K562 (cell line): ENCODE measurements around the gene TMEM217. TPM values are rescaled to one million over a fixed set of nuclear protein-coding genes. Genes with fewer than 3 reads are reported as not detected.

Experiments
- ARID1B ChIP-seq: fragments of 450-650 bp; IDR thresholded peaks from 2 replicates; pipeline ENCODE4 v1.6.1; 2016; ENCODE audit warnings: antibody characterized with exemption, mild to moderate bottlenecking, inconsistent platforms
- GABPA ChIP-seq: fragments of 200-800 bp; sonication (Bioruptor generic); conservative IDR thresholded peaks from 2 replicates; pipeline ENCODE4 v1.6.1; 2016; ENCODE audit warnings: low read depth, missing genetic modification characterization, missing compliant biosample characterization
- MYC ChIP-seq, 2 experiments: fragments of 250-450 bp in 1 of 2; sonication (Bioruptor Pico) in 1 of 2; IDR thresholded peaks; 2 replicates each; pipeline versions ENCODE4 v1.5.1 to v1.6.1; 2012 to 2021; ENCODE audit warnings: low read depth in 2 of 2, borderline replicate concordance in 1 of 2, improper control_type of control experiment in 1 of 2, low read length in 1 of 2, mild to moderate bottlenecking in 1 of 2, moderate library complexity in 1 of 2
- U2AF2 ChIP-seq: fragments of 200-400 bp; formaldehyde crosslinking; optimal IDR thresholded peaks from 2 replicates; pipeline ENCODE3; 2017; ENCODE audit warnings: low read depth, mild to moderate bottlenecking, low read length
- XRCC4 ChIP-seq: IDR thresholded peaks from one replicate; pipeline ENCODE4 v1.6.1; 2011; ENCODE audit not compliant: insufficient read depth, insufficient read length; ENCODE audit errors: extremely low read depth
- ZC3H4 ChIP-seq: sonication (generic); formaldehyde crosslinking; IDR thresholded peaks from 2 replicates; pipeline ENCODE4 v1.9.0; 2021; ENCODE audit warnings: missing genetic modification reagents, borderline replicate concordance
- ZNF282 ChIP-seq: sonication (generic); formaldehyde crosslinking; IDR thresholded peaks from 2 replicates; pipeline ENCODE4 v1.8.1; 2023; ENCODE audit warnings: missing genetic modification reagents
- polyA plus RNA-seq, 8 experiments: library from polyadenylated mRNA; depleted of rRNA in 4 of 8; stranded (reverse) in 5 of 8; unstranded in 3 of 8; fragments of >200 nt; fragmentation: Nextera tagmentation in 2 of 8; fragmentation: Illumina TruSeq in 1 of 8; extraction: Ambion mirVana in 2 of 8; extraction: Trizol in 1 of 8; gene quantifications; 2 replicates each; pipeline versions ENCODE4 v1.2.1 to v1.2.3, GENCODE V29; 2011 to 2014; ENCODE audit warnings: inconsistent platforms in 1 of 8, missing spikeins in 1 of 8
- total RNA-seq, 7 experiments: library from RNA; depleted of rRNA in 6 of 7; stranded (reverse); fragments of >200 nt in 6 of 7; fragmentation: Illumina TruSeq in 2 of 7; extraction: Trizol in 2 of 7; gene quantifications; 2 replicates each; pipeline versions ENCODE4 v1.2.1 to v1.2.3, GENCODE V29; 2011 to 2021; ENCODE audit warnings: low replicate concordance in 1 of 7
- TF ChIP-seq, protein P1 (sequence below): fragments of 450-650 bp; formaldehyde crosslinking; conservative IDR thresholded peaks from 2 replicates; pipeline ENCODE4 v1.4.0; 2022; ENCODE audit warnings: mild to moderate bottlenecking, missing genetic modification characterization
- TF ChIP-seq, protein P2 (sequence below): fragments of 250-450 bp; sonication (Bioruptor Pico); IDR thresholded peaks from 2 replicates; pipeline ENCODE4 v1.5.0; 2021; ENCODE audit warnings: mild to moderate bottlenecking, moderate library complexity
- TF ChIP-seq, protein P3 (sequence below): fragments of 200-600 bp; sonication (generic); IDR thresholded peaks from one replicate; pipeline ENCODE4 v1.6.1; 2012; ENCODE audit warnings: mild to moderate bottlenecking, low read depth, low read length, inconsistent platforms

TMEM217 gene
- total and polyA plus RNA-seq, 9 of the 15 experiments (the other 6 are each of a cell fraction or from before 2014, with no cell fraction given): 1.3 to 8.0 (median 1.9) TPM

DNA sequence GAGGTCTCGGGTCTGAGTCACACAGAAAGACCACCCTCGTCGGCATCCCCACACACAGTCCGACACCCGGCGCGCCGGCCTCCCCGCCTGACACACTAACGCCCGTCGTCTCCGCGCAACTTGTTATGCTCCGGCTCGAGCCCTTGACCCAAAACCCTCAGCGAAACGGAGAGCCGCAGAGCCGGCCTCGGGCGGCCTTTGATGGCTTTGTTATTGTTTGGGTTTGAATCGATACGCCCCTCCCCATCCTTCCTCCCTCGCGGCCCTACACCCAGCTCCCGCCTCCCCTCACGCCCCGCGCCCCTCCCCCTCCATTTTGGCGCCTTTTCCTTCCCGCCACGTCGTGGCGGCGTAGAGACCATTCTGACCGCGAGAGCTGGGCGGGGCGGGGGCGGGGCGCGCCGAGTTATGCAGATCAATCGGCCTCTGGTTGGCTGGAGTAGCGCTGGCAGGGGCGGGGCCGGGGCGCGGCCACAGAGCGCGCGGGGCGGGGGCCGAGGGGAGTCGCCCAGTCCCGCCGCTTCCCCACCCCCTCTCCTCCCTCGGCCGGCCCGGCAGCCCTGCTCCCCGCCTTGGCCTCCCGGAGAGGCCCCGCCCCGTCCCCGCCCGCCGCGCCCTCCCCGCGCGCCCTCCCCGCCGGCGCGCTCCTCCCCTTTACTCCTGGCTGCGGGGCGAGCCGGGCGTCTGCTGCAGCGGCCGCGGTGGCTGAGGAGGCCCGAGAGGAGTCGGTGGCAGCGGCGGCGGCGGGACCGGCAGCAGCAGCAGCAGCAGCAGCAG lies 88.3 kb downstream of the TMEM217 start, which contains the start of gene PIM1 (continued):
- no peak for TF ChIP-seq ZNF282 (CRISPR knock-in tag)
- TF ChIP-seq, protein P1, sequence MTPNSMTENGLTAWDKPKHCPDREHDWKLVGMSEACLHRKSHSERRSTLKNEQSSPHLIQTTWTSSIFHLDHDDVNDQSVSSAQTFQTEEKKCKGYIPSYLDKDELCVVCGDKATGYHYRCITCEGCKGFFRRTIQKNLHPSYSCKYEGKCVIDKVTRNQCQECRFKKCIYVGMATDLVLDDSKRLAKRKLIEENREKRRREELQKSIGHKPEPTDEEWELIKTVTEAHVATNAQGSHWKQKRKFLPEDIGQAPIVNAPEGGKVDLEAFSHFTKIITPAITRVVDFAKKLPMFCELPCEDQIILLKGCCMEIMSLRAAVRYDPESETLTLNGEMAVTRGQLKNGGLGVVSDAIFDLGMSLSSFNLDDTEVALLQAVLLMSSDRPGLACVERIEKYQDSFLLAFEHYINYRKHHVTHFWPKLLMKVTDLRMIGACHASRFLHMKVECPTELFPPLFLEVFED: no peak
- TF ChIP-seq MYC (IDR thresholded peaks at IDR 0.05; ENCODE audit: low read depth, low read length): peak; percentile 43
- TF ChIP-seq MYC (CRISPR knock-in tag; IDR thresholded peaks at IDR 0.05; ENCODE audit: borderline replicate concordance, low read depth): peak; percentile 15; the same call in 1 of the 2 replicates
- no peak for TF ChIP-seq GABPA (tag)
- no peak for TF ChIP-seq ZC3H4 (CRISPR knock-in tag)
- TF ChIP-seq XRCC4: no peak
- TF ChIP-seq, protein P2, sequence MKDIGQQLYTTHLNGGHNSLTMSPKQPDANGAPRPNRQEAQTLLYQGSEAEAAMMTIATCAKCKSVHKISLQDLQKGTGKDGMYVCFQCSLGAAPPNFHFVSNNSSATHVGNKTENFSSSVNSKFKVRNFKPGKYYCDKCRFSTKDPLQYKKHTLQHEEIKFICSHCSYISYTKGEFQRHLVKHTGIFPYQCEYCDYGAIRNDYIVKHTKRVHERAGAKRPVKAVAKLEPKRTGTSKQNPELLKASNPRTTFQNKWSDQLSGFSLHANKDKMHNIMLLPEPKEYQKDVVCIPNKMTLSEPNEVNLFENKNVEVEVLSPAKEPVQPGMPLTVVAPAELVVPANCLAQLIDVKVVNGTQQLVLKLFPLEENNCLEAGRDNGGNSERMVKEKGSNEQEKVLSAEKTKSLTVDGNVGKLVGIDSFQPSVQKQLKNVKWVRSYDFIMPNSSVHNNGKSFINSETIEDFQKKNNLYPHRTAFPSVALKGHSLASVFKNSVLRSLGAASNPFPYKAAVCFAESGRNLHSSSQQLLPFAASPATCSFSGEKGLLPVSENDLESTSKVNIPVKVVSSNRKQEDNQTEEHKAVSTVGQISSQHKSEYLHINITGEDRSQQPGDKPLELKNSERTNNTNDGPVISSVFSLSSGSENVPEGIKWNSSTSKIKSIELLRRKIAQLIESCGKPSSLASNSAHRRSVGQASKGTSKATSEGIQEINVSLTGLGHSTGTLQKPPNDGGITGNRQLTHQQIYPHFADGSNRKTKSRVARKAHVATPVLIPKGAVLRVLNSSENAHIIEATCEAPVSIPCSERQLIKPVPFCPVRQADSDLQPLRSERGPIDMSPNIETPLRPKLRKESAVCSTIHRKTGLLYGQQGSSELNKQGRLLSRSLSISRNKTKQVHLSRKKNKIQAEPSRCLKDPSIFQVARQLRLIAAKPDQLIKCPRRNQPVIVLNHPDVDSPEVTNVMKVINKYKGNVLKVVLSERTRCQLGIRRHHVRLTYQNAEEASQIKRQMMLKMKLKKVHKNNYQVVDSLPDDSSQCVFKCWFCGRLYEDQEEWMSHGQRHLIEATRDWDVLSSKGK (CRISPR knock-in tag): no peak
- TF ChIP-seq U2AF2: no peak
- TF ChIP-seq, protein P3, sequence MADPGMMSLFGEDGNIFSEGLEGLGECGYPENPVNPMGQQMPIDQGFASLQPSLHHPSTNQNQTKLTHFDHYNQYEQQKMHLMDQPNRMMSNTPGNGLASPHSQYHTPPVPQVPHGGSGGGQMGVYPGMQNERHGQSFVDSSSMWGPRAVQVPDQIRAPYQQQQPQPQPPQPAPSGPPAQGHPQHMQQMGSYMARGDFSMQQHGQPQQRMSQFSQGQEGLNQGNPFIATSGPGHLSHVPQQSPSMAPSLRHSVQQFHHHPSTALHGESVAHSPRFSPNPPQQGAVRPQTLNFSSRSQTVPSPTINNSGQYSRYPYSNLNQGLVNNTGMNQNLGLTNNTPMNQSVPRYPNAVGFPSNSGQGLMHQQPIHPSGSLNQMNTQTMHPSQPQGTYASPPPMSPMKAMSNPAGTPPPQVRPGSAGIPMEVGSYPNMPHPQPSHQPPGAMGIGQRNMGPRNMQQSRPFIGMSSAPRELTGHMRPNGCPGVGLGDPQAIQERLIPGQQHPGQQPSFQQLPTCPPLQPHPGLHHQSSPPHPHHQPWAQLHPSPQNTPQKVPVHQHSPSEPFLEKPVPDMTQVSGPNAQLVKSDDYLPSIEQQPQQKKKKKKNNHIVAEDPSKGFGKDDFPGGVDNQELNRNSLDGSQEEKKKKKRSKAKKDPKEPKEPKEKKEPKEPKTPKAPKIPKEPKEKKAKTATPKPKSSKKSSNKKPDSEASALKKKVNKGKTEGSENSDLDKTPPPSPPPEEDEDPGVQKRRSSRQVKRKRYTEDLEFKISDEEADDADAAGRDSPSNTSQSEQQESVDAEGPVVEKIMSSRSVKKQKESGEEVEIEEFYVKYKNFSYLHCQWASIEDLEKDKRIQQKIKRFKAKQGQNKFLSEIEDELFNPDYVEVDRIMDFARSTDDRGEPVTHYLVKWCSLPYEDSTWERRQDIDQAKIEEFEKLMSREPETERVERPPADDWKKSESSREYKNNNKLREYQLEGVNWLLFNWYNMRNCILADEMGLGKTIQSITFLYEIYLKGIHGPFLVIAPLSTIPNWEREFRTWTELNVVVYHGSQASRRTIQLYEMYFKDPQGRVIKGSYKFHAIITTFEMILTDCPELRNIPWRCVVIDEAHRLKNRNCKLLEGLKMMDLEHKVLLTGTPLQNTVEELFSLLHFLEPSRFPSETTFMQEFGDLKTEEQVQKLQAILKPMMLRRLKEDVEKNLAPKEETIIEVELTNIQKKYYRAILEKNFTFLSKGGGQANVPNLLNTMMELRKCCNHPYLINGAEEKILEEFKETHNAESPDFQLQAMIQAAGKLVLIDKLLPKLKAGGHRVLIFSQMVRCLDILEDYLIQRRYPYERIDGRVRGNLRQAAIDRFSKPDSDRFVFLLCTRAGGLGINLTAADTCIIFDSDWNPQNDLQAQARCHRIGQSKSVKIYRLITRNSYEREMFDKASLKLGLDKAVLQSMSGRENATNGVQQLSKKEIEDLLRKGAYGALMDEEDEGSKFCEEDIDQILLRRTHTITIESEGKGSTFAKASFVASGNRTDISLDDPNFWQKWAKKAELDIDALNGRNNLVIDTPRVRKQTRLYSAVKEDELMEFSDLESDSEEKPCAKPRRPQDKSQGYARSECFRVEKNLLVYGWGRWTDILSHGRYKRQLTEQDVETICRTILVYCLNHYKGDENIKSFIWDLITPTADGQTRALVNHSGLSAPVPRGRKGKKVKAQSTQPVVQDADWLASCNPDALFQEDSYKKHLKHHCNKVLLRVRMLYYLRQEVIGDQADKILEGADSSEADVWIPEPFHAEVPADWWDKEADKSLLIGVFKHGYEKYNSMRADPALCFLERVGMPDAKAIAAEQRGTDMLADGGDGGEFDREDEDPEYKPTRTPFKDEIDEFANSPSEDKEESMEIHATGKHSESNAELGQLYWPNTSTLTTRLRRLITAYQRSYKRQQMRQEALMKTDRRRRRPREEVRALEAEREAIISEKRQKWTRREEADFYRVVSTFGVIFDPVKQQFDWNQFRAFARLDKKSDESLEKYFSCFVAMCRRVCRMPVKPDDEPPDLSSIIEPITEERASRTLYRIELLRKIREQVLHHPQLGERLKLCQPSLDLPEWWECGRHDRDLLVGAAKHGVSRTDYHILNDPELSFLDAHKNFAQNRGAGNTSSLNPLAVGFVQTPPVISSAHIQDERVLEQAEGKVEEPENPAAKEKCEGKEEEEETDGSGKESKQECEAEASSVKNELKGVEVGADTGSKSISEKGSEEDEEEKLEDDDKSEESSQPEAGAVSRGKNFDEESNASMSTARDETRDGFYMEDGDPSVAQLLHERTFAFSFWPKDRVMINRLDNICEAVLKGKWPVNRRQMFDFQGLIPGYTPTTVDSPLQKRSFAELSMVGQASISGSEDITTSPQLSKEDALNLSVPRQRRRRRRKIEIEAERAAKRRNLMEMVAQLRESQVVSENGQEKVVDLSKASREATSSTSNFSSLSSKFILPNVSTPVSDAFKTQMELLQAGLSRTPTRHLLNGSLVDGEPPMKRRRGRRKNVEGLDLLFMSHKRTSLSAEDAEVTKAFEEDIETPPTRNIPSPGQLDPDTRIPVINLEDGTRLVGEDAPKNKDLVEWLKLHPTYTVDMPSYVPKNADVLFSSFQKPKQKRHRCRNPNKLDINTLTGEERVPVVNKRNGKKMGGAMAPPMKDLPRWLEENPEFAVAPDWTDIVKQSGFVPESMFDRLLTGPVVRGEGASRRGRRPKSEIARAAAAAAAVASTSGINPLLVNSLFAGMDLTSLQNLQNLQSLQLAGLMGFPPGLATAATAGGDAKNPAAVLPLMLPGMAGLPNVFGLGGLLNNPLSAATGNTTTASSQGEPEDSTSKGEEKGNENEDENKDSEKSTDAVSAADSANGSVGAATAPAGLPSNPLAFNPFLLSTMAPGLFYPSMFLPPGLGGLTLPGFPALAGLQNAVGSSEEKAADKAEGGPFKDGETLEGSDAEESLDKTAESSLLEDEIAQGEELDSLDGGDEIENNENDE: no peak
- peak; percentile 53; the same call in 1 of the 2 replicates for TF ChIP-seq ARID1B
